HG03025 (cell line): Measurements from ENCODE around the gene BCAS1.

Experiments
- ATAC-seq: cut with Tn5 transposase; IDR thresholded peaks from one replicate; pipeline ENCODE4 v1.9.1; 2021; ENCODE audit warnings: mild to moderate bottlenecking, moderate library complexity; ENCODE audit not compliant: unreplicated experiment, low FRiP score

BCAS1 gene

DNA sequence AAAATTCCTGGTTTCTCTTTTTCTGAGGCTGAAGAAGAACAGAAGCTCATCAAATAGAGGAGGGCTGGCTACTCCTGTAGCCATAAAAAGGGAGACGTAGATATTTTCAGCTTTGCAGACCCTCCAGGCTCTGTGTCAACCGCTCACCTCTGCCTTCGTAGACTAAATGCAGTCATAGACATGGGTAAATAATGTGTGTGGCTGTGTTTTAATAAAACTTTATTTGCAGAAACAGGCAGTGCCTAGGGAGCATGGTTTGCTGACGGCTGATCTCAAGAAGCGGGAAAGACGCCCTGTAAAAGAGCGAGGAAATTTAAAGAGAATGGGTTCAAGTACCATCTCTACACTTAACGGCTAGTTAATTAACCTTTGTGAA, 171.8 kb downstream of the BCAS1 start:
- no peak for ATAC-seq

DNA sequence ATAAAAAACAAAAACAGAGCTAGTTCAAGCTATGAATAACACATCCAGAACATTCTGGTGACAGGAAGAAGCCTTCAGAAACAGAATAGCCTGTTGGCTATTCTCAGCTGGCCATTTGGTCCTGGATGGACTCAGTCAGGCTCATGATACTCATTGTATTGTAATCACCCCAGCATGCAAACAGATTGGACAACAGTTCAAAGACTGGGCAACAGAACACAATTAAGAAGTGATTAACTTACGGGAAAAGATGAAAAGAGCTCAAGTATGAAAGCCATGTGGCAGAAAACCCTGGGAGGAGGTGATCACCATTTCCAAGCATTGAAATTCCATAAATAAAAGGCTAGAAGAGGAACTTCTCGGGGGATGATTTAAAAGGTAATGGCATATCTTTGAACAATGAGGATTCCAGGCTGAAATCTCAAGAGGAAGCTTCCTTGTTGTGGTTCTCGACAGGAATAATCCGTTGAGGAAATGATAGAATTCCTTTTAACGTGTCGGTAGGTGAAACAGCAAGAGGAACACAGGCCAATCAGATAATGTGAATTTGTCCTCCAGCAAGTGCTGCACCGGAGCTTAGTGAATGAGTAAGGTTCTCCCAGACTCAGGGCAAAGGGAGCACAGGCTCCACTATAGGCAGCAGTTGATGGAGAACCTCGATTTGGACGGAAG, 172.4 kb downstream of the BCAS1 start:
- no peak for ATAC-seq

DNA sequence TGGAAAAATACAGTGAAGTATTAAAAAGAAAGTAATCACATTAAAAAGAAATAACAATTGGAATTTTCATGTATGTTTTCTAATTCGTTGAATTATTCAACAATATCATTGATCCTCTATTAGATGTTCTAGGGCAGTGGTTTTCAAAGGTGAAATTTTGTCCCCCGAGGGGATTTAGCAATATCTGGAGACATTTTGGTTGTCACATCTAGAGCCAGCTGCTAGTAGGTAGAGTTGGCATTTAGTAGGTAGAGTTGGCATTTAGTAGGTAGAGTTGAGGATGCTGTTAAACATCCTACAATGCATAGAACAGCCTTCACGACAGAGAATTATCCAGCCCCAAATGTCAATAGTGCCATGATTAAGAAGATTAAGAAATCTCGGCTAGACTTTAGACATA, 173.7 kb downstream of the BCAS1 start:
- ATAC-seq: no peak

DNA sequence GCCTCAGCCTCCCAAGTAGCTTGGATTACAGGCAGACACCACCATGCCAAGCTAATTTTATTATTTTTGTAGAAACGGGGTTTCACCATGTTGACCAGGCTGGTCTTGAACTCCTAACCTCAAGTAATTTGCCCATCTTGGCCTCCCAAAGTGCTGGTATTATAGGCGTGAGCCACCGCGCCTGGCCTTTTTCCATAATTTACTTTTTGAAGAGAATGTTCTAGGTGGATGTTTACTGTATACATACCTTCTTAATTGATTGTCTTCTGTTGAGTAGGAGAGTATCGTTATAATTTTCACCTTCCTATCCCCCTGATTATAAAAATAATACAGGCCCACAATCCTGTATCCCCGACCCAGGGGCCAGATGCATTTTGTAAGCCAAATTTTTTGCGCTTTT, 174.4 kb downstream of the BCAS1 start:
- ATAC-seq: no peak

- ATAC-seq: no peak
Observed at GRCh38 chr20:53895385-53895755, 175.0 kb downstream of the BCAS1 start.

- ATAC-seq: no peak
Observed at GRCh38 chr20:53894707-53895384, 175.5 kb downstream of the BCAS1 start.
